Measurements from ENCODE around the gene GRAMD1C.
A peak's percentile ranks its signal among the peaks of the same experiment; 100 is the strongest.
"Not testable (repeated sequence)": the region's sequence is repeated elsewhere in the genome, so short reads cannot be mapped to it uniquely, and the experiment has no call there.

GRAMD1C gene

DNA sequence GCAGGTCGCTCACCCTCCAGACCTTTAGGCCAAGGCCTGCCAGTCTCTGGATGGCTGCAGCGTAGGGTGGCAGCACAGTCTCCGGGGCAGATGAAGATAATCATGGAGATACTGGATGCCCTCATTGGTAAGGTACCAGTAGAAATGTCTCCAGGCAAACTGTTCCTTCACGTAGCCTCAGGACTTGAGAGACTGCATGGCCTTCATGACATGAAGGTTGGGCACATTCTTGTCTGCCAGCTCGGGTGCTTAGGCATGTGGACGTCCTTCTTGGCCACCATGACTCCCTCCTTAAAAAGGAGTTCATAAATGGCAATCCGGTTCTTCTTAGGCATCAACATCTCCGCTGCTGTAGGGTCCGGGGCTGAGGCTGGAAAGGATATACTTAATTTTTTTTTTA is 11.8 kb downstream of the GRAMD1C start:
- not testable (repeated sequence) for DNase-seq (ENCODE audit: low read depth in 2 of 2)

DNA sequence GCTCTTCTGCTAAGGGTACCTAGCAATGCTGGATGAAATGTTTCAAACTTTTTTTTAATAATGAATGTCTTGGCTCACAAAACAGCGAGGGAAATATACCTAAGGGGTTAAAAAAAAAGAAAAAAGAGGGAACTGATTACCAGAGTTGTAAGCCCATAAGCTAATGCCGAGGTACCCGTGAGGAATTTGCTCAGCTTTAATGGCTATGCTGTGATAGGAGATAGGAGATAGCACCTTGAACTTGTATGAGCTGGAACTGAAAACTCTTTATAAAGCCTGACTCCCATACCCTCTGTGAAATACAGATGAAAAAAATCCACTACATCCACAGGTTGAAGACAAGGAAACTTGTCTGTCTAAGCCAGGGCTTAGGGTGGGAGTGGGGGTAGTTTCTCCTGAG is 13.9 kb downstream of the GRAMD1C start:
- DNase-seq (ENCODE audit: low read depth in 2 of 2) = no peak

DNA sequence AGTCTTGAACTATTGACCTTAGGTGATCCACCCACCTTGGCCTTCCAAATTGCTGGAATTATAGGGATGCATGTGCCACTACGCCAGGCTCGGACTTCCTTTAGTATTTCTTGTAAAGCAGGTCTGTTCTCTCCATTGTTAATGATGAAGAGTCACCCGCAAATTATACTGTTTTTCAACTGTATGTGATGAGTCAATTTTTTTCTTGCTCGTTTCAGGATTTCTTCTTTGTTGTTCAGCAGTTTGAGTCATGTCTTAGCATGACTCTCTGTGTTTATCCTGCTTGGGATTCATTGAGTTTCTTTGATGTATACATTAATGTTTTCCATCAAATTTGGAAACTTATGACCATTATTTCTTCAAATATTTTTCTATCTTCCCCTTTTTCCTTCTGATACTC is 28.9 kb downstream of the GRAMD1C start:
- DNase-seq (ENCODE audit: low read depth in 2 of 2) = no peak

DNA sequence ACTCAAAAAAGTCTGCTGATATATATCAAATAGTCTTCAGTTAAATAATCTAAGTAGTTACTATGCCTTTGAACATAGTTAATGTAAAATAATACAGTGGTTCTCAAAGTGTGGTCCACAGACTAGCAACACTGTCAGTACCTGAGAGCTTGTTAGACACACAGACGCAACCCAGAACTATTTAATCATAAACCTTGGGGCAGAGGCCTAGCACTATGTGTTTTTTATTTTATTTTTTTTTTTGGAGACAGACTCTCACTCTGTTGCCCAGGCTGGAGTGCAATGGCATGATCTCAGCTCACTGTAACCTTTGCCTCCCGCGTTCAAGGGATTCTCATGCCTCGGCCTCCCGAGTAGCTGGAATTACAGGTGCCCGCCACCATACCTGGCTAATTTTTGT is 34.7 kb downstream of the GRAMD1C start:
- no peak for DNase-seq (ENCODE audit: low read depth in 2 of 2)

DNA sequence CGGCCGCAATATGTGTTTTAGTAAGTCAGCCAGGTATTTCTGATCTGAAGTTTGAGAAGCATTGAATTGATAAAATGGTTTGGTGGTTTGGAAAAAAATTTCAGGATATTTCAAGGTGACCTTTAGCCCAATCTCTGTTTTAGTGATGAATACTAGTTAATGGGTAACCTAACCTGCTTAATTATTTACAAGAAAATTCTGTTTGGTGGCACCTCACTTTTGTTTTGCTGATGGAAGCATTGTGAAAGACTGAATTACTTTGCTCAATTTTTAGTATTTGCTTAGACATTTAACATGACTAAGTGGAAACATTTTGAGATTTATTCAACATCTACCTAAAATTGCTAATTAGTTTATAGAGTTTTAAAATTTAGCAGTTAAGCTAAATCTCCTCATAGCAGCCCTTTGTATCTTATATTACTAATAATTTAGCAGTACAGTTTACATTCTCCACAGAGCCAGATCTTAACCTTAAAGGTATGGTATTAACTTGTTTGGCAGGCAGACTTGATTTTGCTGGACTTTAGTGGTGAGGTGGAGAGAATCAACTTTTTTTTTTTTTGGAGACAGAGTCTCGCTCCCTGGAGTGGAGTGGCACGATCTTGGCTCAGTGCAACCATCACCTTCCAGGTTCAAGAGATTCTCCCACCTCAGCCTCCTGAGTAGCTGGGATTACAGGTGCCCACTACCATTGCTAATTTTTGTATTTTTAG is 35.4 kb downstream of the GRAMD1C start:
- no peak for DNase-seq (ENCODE audit: low read depth in 2 of 2)

DNA sequence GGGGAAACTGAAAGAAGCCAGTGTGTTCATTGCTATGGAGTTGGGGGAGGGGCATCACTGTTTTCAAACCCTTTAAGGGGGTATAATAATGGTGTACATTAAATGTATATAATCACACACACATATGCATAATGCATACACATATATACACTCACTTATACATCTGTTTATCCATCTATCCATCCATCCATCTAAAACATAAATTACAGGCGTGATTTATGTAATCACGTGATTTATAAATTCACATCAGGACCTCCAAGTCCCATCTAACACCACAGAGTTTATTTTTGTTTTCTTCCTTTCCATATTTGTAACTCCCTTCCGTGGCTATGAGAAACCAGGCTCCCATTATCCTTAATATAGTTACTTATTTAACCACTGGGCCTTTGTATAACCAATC is 39.8 kb downstream of the GRAMD1C start:
- no peak for DNase-seq (ENCODE audit: low read depth in 2 of 2)

DNA sequence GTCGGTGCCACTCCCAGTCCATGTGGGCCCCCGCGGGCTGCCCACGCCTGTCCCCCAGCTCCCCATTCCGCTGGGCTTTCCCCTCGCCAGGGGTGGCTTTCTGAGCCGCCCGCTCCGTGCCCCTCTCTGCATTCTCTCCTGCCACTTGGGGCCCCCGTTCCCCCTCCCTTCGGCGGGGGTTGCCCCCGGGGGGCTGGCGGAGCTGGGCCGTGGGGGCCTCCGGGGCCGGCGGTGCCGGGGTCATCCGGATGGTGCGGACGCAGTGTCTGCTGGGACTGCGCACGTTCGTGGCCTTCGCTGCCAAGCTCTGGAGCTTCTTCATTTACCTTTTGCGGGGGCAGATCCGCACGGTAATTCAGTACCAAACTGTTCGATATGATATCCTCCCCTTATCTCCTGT is 46.5 kb downstream of the GRAMD1C start:
- DNase-seq (ENCODE audit: low read depth in 2 of 2) = no peak

DNA sequence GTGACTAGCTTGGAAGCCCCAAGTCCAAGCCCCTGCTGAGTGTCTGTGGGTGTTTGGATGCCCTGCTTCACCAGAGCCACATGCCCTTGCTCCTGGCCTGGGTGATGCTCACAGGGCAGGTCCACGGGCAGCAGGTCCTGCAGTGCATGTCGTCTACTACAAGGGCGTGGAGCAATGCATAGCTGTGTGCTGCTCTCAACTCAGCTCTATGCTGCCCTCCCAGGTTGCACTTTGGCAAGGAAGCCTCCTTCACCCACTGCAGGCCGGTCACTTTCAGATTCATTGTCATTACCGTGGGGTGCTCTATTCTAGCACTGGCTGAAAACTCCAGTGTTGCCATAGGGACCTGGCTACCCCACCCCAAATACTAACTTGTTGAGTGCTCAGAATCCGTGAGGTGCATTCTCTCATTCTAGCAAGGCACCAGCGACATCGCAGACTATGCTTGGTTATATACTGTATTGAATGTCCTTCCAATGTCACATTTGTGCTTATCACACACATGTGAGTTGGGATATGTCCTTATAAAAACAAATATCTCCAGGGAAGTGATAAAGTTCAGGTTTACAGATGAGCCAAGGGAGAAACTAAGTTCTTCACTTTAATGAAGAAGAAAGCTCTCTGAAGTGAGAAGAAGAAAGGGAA is 51.8 kb downstream of the GRAMD1C start:
- DNase-seq (ENCODE audit: low read depth in 2 of 2) = no peak

DNA sequence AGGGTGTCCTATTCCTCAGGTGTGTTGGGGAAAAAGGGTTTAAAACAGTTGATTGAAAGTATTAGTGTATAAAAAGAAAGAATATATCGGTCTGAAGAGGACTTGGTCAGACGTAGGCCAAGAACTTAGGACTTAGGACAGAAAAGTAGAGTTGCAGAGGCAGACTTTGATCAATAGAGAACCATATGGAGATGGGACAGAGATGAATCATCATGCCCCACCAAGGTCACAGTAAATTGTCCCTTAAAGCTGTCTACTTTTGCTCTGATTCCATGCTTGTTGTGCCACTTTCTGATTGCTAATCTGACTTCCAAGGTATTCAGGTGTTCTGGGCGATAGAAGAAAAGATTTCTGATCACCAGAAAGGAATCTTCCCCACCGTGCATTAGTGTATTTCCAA is 56.3 kb downstream of the GRAMD1C start:
- DNase-seq (ENCODE audit: low read depth in 2 of 2) = no peak

DNA sequence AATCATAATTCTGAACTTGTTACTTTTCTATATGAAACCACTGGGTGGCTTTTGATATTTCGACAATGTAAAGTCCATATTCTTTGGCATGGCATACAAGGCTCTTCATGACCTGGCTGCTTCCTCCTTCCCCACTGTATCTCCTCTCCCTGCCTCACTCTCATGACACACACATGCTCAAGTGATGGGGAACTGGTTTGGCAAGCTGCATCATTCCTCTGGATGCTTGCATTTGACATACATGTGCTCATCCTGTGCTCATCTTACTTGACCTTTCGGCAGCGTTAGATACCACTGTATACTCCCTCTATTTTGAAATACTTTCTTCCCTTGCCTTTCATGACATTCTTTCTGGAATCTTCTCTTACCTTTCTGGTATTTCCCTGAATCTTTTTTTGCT is 57.4 kb downstream of the GRAMD1C start:
- no peak for DNase-seq (ENCODE audit: low read depth in 2 of 2)

DNA sequence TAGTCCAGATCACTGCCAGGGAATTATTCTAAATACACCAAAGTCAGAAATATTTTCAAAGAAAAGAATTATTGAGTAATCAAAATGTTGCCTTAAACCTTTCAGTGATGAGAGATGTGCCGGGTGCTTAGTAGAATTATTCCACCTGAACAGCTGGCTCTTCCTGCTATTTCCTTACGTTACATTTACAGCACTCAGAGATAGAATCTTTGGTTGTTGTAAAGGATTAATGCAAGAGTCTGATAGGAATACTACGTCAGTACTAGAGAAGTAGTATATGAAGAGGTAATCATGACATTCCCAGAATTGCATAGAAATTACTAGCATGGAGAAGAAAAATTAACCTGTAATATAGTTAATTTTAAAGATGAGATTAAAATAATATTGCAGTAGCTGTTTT is 58.3 kb downstream of the GRAMD1C start:
- DNase-seq (ENCODE audit: low read depth in 2 of 2) = no peak

DNA sequence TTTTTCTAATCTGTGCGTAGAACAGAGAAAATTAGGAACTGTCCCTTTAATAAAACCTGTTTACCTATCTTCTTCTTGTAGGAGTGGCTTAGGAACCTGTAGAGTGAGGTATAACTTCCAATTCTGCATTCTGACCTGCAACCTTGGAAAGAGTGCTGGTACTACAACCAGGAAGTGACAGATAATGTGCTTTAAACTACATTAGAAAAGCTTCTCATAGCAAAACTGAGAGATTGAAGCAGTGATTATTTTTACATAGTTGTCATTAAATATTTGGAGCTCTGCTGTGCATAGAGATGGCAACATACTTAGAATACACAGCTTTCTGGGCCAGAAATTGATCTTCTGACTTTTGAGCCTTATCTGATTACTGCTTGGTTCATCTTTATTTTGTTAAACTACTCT is 58.8 kb downstream of the GRAMD1C start:
- no peak for DNase-seq (ENCODE audit: low read depth in 2 of 2)

DNA sequence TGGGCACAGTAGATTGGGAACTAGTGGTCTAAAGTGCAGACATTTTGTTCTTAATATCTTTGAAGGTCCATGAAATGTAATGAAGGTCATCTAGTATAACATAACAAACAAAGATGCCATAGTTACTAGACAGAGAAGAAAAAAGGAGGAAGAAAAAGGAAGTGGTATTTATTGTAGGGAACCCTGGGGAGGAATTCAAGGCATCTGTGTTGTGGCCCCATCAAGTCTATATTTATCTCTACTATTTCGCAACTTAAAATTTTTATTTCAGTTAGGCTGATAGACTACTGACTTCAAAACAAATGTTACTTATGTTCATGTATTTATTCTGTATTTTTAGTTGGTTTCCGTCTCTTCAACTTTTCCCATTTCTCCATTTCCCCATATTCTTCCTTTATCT is 60.3 kb downstream of the GRAMD1C start:
- no peak for DNase-seq (ENCODE audit: low read depth in 2 of 2)

DNA sequence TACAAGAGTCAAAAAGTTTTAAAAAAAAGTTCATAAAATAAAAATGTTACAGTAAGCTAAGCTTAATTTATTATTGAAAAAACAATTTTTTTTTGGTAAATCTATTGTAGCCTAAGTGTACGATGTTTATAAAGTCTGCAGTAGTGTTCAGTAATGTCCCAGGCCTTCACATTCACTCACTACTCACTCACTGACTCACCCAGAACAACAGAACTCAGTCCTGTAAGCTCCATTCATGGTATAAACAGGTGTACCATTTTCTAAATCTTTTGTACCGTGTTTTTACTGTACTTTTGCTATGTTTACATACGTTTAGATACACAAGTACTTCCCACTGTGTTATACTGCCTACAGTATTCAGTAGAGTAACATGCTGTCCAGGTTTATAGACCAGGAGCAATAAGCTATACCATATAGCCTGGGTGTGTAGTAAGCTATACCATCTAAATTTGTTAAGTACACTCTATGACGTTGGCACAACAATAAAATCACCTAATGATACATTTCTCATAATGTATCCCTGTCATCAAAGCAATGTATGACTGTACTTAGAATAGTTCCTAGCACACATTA is 68.1 kb downstream of the GRAMD1C start:
- no peak for DNase-seq (ENCODE audit: low read depth in 2 of 2)

DNA sequence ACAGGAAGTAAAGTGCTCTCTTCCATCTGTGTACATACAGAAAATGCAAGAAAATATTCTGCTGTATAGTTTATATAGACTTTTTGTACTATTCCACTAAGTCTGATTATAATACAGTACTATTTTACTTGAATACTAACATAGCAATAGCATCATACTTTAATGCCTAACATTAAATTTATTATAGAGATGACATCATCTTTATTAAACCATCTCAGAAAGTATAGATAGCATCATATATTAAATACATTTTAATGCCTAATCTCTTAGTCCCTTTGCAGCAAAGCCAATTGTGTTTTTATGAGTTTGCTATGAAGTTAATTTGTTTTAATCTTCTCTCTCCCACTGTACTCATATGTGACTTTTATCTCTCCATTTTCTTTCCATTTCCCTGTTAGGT is 69.5 kb downstream of the GRAMD1C start:
- DNase-seq (ENCODE audit: low read depth in 2 of 2) = no peak

DNA sequence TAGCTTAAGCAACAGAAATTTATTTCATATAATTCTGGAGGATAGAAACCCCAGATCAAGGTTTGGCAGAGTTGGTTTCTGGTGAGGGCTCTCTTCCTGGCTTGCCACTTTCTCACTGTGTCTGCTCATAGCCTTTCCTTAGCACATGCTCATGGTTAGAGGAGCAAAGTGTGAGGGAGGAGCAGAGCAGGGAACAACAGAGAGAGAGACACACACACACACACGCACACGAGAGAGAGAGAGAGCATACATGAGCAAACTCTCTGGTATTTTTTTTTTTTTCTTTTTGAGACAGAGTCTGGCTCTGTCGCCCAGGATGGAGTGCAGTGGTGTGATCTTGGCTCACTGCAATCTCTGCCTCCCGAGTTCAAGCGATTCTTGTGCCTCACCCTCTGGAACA is 72.4 kb downstream of the GRAMD1C start:
- DNase-seq (ENCODE audit: low read depth in 2 of 2) = no peak

DNA sequence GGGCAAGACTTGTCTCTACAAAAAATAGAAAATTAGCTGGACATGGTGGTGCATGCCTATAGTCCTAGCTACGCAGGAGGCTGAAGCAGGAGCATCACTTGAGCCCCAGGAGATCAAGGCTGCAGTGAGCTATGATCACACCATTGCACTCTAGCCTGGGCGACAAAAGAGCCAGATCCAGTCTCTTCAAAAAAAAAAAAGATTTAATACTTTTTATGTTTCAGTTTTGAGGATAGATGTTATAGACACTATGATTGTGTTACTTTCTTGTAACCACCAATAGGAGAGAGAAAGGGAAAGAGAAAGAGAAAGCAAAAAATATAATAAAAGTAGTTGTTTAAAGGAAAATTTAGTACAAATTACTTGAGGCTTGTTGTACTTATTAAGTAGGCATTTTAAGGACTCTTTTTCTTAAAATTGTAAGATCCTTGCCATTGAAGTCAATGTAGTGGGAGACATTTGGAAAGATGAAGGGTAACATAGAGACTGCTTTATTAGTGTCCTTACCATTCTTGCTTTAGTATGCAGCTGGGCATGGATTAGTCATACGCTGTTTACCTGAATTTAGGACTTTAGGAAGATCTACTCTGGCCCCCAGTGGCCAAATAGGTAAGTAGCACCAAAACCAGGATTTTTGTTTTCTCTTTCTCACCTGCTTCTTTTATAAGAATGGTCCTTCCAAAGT is 74.1 kb downstream of the GRAMD1C start:
- peak in 1 of 2 donors; percentile 5 for DNase-seq (ENCODE audit: low read depth in 2 of 2)

DNA sequence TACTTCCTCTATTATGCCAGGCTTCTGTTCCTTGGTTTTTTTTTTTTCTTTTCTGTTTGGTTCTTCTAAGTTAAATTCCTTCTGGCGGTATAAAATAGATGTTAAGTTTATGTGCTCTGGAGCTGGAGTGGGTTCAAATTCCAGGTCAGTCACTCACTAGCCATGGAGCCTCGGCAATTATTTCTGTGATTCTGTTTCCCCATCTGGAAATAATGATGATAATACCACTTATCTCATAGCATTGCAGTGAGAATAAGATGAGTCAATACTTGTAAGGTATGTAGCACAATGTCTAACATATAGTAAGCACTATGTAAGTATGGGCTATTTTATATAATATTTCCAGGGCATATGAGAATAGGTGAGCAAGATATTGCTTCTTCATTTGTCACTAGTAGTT is 76.1 kb downstream of the GRAMD1C start:
- no peak for DNase-seq (ENCODE audit: low read depth in 2 of 2)

DNA sequence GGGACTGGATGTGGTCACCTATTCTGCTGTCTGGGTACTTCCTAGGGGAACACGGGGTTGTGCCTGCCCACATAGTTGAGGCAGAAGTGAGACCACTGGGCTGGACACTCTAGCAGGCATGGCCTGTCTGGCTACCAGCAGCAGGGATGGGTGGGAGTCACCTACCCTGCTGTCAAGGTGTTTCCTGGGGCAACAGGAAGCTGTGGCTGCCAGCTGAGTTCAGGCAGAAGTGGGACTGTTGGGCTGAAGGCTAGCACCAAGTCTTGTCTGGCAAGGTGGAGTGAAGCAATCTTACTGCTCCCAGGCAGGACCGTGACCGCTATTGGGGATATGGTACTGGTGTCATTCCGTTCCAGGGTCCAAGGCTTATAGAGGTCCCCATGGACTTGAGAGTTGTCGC is 89.0 kb downstream of the GRAMD1C start:
- no peak for DNase-seq (ENCODE audit: low read depth in 2 of 2)

DNA sequence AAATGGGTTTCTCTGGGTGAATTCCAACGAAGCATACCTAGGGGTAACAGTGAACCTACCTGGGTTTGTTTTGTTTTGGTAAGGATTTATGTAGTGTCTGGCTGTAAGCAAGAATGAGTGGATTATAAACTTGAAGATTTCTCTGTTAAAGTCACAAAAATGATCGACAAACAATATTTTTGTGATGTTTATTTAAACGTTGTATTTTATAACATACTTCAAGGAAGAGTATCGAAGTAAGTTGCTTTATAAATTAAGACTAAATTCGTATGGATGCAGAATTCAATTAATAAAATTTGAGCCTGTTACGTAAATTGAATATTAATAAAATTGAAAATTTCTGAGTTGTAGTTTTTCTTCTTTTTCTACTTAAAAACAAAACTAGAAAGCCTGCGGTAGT is 108.2 kb downstream of the GRAMD1C start:
- DNase-seq (ENCODE audit: low read depth in 2 of 2) = no peak

DNA sequence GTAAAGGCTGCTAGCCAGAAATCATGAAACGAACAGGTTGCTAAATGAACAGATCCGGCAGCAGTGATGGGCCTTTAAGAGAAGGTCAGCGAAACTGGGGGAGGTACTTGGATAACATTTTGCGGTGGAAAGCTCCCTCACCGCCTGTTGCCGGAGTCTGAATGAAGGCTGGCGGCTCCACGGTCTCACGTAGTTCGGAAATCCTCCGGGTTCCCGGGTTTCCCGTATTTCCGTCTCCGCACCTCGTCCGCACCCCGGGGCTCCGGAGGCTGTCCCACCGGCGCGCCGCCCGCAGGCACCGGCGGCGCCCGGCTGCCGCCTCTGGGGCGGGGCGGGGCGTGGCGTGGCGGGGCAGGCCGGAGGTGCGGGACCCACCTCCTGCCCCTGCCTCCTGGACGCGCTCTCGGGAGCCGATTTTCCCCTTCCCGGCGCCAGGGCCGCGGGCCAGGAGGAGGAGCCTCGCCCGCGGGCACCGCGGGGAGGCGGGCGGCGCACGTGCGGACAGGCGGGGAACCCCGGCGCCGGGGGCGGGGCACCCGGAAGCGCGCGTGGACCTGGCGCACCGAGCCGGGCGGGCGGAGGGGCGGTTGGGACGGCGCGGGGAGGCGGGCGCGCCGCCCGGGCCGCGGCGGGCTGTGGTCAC is 108.9 kb downstream of the GRAMD1C start, which contains the start of gene ZDHHC23:
Gene ZDHHC23, plus strand, starts transcription at position 642 of the 643 bp plus-strand sequence. CDS start 790 bp downstream, outside the sequence.
- peak; percentile 23 to 39 for DNase-seq (ENCODE audit: low read depth in 2 of 2)
